ENCODE measurements around the gene VGF. TPM values are rescaled to one million over a fixed set of nuclear protein-coding genes. Genes with fewer than 3 reads are reported as not detected.
"Not testable (repeated sequence)": the region's sequence is repeated elsewhere in the genome, so short reads cannot be mapped to it uniquely, and the experiment has no call there.

VGF gene
- total RNA-seq, 4 donors from 2014 or later = 0.94 TPM; not detected in 3

DNA sequence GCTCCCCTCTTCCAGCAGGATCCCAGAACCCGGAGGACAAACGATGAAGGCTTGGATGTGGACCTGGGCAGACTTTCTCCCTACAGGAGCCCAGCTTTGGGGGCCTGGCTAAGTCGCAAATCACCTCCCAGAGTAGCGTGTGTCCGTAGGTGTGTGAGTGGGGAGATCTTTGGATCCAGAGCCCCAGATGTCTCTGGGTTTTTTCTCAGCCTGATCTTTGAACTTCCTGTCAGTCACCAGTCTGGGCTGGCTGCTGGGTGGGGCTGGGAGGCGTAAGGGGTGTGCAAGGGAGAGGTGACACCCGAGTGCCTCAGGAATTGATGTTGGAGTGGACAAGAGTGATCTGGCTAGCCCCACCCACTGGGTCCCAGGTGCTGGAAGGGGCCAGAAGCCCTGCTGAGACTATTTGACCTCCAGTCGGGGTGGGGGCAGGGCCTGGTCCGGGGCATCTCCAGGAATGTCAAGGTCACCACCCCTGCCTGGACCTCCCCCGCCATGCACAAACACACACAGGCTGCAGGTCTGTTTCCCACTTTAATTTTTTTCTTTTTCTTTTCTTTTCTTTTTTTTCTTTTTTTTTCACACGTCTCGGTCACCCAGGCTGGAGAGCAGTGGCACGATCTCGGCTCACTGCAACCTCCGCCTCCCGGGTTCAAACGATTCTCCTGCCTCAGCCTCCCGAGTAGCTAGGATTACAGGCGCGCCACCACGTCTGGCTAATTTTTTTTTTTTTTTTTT is 35.7 kb upstream of the VGF start, which contains the start of gene MOGAT3:
Gene MOGAT3 (minus strand): TSS at position 175 of the 738 bp plus-strand sequence. CDS start 182 bp downstream, outside the sequence.
- H3K9me3 ChIP-seq = no peaks in the 10 kb centered on the region
- TF ChIP-seq POLR2A (IDR thresholded peaks at IDR 0.05) = peak; percentile 94 to 98
- TF ChIP-seq, protein P1, sequence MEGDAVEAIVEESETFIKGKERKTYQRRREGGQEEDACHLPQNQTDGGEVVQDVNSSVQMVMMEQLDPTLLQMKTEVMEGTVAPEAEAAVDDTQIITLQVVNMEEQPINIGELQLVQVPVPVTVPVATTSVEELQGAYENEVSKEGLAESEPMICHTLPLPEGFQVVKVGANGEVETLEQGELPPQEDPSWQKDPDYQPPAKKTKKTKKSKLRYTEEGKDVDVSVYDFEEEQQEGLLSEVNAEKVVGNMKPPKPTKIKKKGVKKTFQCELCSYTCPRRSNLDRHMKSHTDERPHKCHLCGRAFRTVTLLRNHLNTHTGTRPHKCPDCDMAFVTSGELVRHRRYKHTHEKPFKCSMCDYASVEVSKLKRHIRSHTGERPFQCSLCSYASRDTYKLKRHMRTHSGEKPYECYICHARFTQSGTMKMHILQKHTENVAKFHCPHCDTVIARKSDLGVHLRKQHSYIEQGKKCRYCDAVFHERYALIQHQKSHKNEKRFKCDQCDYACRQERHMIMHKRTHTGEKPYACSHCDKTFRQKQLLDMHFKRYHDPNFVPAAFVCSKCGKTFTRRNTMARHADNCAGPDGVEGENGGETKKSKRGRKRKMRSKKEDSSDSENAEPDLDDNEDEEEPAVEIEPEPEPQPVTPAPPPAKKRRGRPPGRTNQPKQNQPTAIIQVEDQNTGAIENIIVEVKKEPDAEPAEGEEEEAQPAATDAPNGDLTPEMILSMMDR (IDR thresholded peaks at IDR 0.05) = no peak
- peak within 1 kb of the TSS in 3 of 4 donors; percentile 75 to 94 (median 94) for H3K27ac ChIP-seq
- peak in 2 of 3 donors; percentile 91 to 92 for DNase-seq
- peak within 1 kb of the TSS in 3 of 4 donors; percentile 20 to 61 (median 54) for H3K4me3 ChIP-seq
- no peaks in the 10 kb centered on the region for H3K27me3 ChIP-seq
- H3K4me1 ChIP-seq = peaks cover 0 to 11% (median 4%) of the 10 kb centered on the region in 4 donors
- peaks cover 0 to 11% (median 0%) of the 10 kb centered on the region in 3 donors for H3K36me3 ChIP-seq

DNA sequence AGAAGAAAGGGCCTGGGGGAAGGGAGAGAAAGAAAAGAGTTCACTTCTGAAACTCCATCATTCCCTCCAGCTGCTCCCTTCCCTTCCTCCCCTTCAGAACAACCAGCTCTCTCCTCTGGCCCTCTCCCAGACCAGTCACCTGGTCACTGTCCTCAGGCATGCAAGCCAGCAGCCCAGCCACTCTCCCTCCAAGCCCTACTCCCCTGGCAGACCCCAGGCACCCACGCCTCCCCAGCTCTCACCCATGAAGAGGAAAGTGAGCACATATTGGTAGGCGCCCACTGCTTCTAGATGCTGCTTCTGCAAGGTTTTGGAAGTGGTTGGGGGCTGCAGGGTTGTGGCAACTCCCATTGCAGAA is 35.1 kb upstream of the VGF start:
- H3K27me3 ChIP-seq = no peaks in the 10 kb centered on the region
- peaks cover 0 to 6% (median 0%) of the 10 kb centered on the region in 3 donors for H3K36me3 ChIP-seq
- TF ChIP-seq POLR2A (IDR thresholded peaks at IDR 0.05) = no peak
- TF ChIP-seq, protein P1 (IDR thresholded peaks at IDR 0.05) = no peak
- H3K4me1 ChIP-seq = peaks cover 0 to 11% (median 4%) of the 10 kb centered on the region in 4 donors
- peak overlapping the region in 3 of 4 donors; percentile 75 to 94 (median 89) for H3K27ac ChIP-seq
- peak in 1 of 3 donors; percentile 59 for DNase-seq
- H3K4me3 ChIP-seq = peak overlapping the region in 3 of 4 donors; percentile 16 to 61 (median 54)
- H3K9me3 ChIP-seq = no peaks in the 10 kb centered on the region

DNA sequence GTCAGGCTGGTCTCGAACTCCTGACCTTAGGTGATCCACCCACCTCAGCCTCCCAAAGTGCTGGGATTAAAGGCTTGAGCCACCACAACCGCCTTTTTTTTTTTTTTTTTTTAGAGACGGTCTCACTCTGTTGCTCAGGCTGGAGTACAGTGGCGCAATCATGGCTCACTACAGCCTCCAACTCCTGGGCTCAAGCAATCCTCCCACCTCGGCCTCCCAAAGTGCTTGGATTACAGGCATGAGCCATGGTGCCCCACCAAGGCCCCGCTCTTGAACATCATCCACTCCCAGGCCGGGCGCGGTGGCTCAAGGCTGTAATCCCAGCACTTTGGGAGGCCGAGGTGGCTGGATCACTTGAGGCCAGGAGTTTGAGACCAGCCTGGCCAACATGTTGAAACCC is 34.2 kb upstream of the VGF start:
- H3K36me3 ChIP-seq, H3K27ac ChIP-seq, DNase-seq, H3K9me3 ChIP-seq, H3K27me3 ChIP-seq: not testable (repeated sequence)
- Histone ChIP-seq H3K4me3 (peak overlapping the region in 2 of 4 donors; percentile 54 to 61), H3K4me1 (peaks cover 0 to 11% (median 4%) of the 10 kb centered on the region in 4 donors)

DNA sequence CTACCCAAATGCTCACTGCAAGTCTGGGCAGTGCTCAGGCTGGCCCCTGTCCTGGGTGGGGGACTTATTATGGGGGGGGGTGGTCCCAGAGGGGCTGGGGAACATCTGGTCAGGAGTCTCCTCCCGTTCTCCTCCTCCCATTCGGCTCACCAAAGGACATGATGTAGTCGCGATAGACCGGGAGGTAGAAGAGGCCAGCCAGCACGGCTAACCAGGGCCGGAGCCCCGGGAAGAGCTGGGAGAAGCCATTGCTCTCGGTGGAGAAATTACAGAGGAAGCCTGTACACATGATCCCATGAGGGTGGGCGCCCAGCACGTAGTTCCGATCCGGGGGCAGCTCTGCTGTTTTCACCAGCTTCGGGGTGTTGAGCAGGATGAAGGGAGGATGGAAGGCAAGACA is 33.1 kb upstream of the VGF start:
- TF ChIP-seq, protein P1 (IDR thresholded peaks at IDR 0.05) = no peak
- TF ChIP-seq POLR2A (IDR thresholded peaks at IDR 0.05) = no peak
- Histone ChIP-seq H3K27ac (no peak overlapping the region), H3K36me3 (peaks cover 0 to 6% (median 0%) of the 10 kb centered on the region in 3 donors), H3K9me3 (no peaks in the 10 kb centered on the region), H3K4me3 (no peak overlapping the region), H3K4me1 (peaks cover 0 to 11% (median 4%) of the 10 kb centered on the region in 4 donors), H3K27me3 (no peaks in the 10 kb centered on the region)
- DNase-seq = no peak

DNA sequence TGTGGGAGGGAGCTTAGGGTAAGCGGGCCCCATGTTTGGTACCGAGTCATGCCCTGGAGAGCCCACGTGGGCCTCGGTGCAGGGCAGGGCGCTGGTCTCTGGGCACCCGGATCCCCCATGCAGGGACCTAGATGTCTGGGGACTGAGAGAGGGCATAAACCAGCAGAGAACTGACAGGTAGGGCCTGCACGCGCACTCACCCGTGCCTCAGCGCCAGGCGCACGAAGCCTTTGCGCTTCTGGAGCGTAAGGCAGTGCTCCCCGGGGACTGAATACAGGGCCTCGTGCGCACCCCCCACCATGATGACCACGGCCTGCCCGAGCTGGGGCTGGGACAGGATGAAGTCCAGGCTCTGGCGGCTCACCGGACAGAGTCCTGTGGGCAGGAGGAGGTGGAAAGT is 32.6 kb upstream of the VGF start:
- TF ChIP-seq, protein P1 (IDR thresholded peaks at IDR 0.05) = no peak
- TF ChIP-seq POLR2A (IDR thresholded peaks at IDR 0.05) = no peak
- H3K27me3 ChIP-seq = no peaks in the 10 kb centered on the region
- no peaks in the 10 kb centered on the region for H3K9me3 ChIP-seq

DNA sequence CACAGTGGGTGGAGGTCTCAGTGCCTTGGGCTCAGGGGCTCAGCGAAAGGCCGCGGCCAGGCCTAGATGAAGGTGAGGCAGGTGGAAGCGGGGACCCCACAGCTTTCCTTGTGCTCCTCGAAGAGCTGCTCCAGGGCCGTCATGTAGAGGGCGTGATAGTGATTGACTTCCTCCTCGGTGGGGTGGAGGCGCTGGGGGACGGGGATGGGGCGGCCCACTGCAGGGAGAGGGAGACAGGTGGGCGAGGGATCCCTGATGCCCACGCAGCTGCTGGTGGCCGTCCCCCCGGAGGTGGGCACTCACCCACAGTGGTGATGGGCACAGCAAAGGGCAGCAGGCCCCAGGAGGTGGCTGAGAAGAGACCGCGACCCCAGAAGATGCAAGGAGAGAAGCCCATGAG is 30.5 kb upstream of the VGF start:
- Histone ChIP-seq H3K4me3 (no peak overlapping the region), H3K27ac (no peak overlapping the region), H3K4me1 (peaks cover 0 to 4% (median 0%) of the 10 kb centered on the region in 4 donors), H3K36me3 (peaks cover 0 to 6% (median 0%) of the 10 kb centered on the region in 3 donors), H3K9me3 (no peaks in the 10 kb centered on the region), H3K27me3 (no peaks in the 10 kb centered on the region)
- TF ChIP-seq, protein P1 (IDR thresholded peaks at IDR 0.05) = no peak
- no peak for TF ChIP-seq POLR2A (IDR thresholded peaks at IDR 0.05)
- no peak for DNase-seq

More for the DNA sequence above, 32.6 kb upstream of the VGF start:
- H3K4me1 ChIP-seq = peaks cover 0 to 11% (median 4%) of the 10 kb centered on the region in 4 donors
- DNase-seq = no peak
- no peak overlapping the region for H3K4me3 ChIP-seq
- peaks cover 0 to 6% (median 0%) of the 10 kb centered on the region in 3 donors for H3K36me3 ChIP-seq
- H3K27ac ChIP-seq = no peak overlapping the region
